Panc1 (cell line): ENCODE measurements around the gene LRRC1. TPM values are rescaled to one million over a fixed set of nuclear protein-coding genes. Genes with fewer than 3 reads are reported as not detected.

Experiments
- ATAC-seq: fragments of 200-7000 bp; cut with Tn5 transposase; 2 replicates; pipeline ENCODE4 v1.9.1; 2020; ENCODE audit warnings: mild to moderate bottlenecking, moderate library complexity
- BruUV-seq: library from RNA; stranded (reverse); fragments of 400-500 nt; replicated peaks from 2 replicates; lab custom pipeline; 2021; lab: Mats Ljungman, UMichigan
- CTCF ChIA-PET: fragments of 300-600 bp; sonication (Branson Sonifier 250); formaldehyde crosslinking; loops from one replicate; lab custom pipeline; 2022; ENCODE audit warnings: antibody characterized with exemption; lab: Charles Lee
- POLR2A ChIA-PET: fragments of 300-600 bp; sonication (Branson Sonifier 250); formaldehyde crosslinking; loops from one replicate; lab custom pipeline; 2022; ENCODE audit warnings: antibody characterized with exemption; lab: Charles Lee
- DNase-seq: peaks from one replicate; pipeline ENCODE4 v3.0.0-alpha.2; 2010; ENCODE audit warnings: low read depth, low spot score
- H3K27ac ChIP-seq: 2 replicates; pipeline ENCODE4 v1.5.1; 2011; ENCODE audit warnings: mild to moderate bottlenecking, low read length, inconsistent platforms
- H3K27me3 ChIP-seq: fragments of 200-500 bp; sonication (Bioruptor generic); 2 replicates; pipeline ENCODE4 v1.6.0; 2014; ENCODE audit warnings: low read length, inconsistent platforms; ENCODE audit not compliant: control insufficient read depth, insufficient read depth
- H3K36me3 ChIP-seq: fragments of 200-500 bp; sonication (Bioruptor generic); 2 replicates; pipeline ENCODE4 v1.5.1; 2014; ENCODE audit warnings: inconsistent platforms, mild to moderate bottlenecking, low read length, moderate library complexity; ENCODE audit not compliant: control insufficient read depth, insufficient read depth
- H3K4me1 ChIP-seq: 2 replicates; pipeline ENCODE4 v1.5.1; 2011; ENCODE audit warnings: inconsistent platforms, mild to moderate bottlenecking, low read length, moderate library complexity; ENCODE audit not compliant: control insufficient read depth, insufficient read depth
- H3K4me3 ChIP-seq, 2 experiments: 2 replicates each; pipeline ENCODE4 v1.5.1; 2011 to 2012; ENCODE audit warnings: low read depth in 2 of 2, low read length in 2 of 2, mild to moderate bottlenecking in 2 of 2, inconsistent platforms in 1 of 2, moderate library complexity in 1 of 2
- H3K9me3 ChIP-seq: fragments of 200-500 bp; sonication (Bioruptor generic); 2 replicates; pipeline ENCODE4 v1.5.1; 2014; ENCODE audit warnings: low read depth, mild to moderate bottlenecking, inconsistent platforms, low read length, moderate library complexity; ENCODE audit not compliant: control insufficient read depth, insufficient read depth
- POLR2AphosphoS5 ChIP-seq: IDR thresholded peaks from 2 replicates; pipeline ENCODE4 v1.6.1; 2012; ENCODE audit warnings: mild to moderate bottlenecking, low read depth, low read length, moderate library complexity
- SIN3A ChIP-seq: IDR thresholded peaks from 2 replicates; pipeline ENCODE4 v1.6.1; 2012; ENCODE audit warnings: low read depth, mild to moderate bottlenecking, low read length, moderate library complexity, borderline replicate concordance; ENCODE audit not compliant: insufficient read depth
- TCF7L2 ChIP-seq: IDR thresholded peaks from 2 replicates; pipeline ENCODE4 v1.6.1; 2011; ENCODE audit warnings: mild to moderate bottlenecking, low read depth, low read length, inconsistent platforms
- in situ Hi-C: cut with HindIII; loops from 2 replicates; pipeline ENCODE4 v1.10.0; 2016; ENCODE audit warnings: low sequenced_read_pairs, low pct_unique_long_range_greater_than_20kb
- intact Hi-C: fragments of 100-400 bp; cut with micrococcal nuclease; formaldehyde crosslinking; loops from one replicate; pipeline ENCODE4 v1.10.0; 2022; ENCODE audit not compliant: unreplicated experiment
- total RNA-seq: library from RNA; stranded (reverse); gene quantifications from one replicate; pipeline ENCODE4 v1.2.1, GENCODE V29; 2021; ENCODE audit not compliant: unreplicated experiment
- TF ChIP-seq, protein P1 (sequence below), 2 experiments: IDR thresholded peaks; 2 replicates each; pipeline ENCODE4 v1.6.1; 2011 to 2012; ENCODE audit warnings: low read depth in 2 of 2, control low read depth in 1 of 2, low read length in 1 of 2, mild to moderate bottlenecking in 1 of 2, moderate library complexity in 1 of 2; ENCODE audit not compliant: insufficient read depth in 1 of 2
- TF ChIP-seq, protein P2 (sequence below): fragments of 450-650 bp; IDR thresholded peaks from 2 replicates; pipeline ENCODE4 v1.5.1; 2017; ENCODE audit warnings: mild to moderate bottlenecking

LRRC1 gene
- total RNA-seq, 1 experiment from 2014 or later, result 13.8 TPM

DNA sequence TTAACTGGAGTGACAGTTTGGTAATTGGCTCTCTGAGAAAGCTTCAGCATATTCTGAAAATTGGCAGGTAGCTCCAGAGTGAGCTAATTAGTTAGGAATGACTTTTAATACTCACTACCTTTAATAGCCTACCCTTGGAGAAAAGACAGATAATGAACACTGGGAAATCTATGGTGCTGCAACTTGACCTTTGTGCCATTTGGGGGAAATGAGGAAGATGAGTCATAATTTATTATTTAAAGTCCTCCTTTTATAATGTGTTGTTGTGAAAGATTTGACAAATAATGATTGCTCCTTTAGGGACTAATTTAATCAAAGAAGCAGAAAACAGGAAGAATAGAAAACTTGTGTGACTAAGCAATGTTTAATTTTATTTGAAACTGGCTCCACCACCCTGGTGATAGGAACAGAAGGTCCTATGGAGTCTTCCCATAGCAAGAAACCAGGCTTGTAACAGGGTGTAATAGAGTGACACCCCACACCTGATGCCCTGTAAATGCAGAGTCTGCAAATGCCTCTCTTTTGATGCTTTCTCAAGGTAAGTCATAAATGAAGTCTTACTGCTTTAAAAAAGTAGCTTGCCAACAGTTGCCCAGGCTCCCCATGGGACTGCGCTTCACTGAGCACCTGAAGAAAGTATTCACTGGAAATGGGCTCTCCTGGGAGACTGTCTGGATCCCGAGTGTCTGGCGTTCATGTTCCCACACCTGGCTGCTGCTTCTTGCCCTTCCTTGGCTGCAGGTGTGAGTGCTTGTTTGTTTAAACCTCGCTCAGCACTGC is 134.4 kb downstream of the LRRC1 start:
- in situ Hi-C loops, result no loop called here
- Histone ChIP-seq H3K4me1 (no peaks in the 10 kb centered on the region), H3K4me3 (no peak overlapping the region), H3K27me3 (no peaks in the 10 kb centered on the region), H3K36me3 (no peaks in the 10 kb centered on the region), H3K27ac (no peak overlapping the region), H3K9me3 (no peaks in the 10 kb centered on the region)
- no peak for TF ChIP-seq POLR2AphosphoS5
- no peak for TF ChIP-seq SIN3A
- no peak for TF ChIP-seq TCF7L2
- TF ChIP-seq, protein P1, sequence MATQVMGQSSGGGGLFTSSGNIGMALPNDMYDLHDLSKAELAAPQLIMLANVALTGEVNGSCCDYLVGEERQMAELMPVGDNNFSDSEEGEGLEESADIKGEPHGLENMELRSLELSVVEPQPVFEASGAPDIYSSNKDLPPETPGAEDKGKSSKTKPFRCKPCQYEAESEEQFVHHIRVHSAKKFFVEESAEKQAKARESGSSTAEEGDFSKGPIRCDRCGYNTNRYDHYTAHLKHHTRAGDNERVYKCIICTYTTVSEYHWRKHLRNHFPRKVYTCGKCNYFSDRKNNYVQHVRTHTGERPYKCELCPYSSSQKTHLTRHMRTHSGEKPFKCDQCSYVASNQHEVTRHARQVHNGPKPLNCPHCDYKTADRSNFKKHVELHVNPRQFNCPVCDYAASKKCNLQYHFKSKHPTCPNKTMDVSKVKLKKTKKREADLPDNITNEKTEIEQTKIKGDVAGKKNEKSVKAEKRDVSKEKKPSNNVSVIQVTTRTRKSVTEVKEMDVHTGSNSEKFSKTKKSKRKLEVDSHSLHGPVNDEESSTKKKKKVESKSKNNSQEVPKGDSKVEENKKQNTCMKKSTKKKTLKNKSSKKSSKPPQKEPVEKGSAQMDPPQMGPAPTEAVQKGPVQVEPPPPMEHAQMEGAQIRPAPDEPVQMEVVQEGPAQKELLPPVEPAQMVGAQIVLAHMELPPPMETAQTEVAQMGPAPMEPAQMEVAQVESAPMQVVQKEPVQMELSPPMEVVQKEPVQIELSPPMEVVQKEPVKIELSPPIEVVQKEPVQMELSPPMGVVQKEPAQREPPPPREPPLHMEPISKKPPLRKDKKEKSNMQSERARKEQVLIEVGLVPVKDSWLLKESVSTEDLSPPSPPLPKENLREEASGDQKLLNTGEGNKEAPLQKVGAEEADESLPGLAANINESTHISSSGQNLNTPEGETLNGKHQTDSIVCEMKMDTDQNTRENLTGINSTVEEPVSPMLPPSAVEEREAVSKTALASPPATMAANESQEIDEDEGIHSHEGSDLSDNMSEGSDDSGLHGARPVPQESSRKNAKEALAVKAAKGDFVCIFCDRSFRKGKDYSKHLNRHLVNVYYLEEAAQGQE (IDR thresholded peaks at IDR 0.05; ENCODE audit: insufficient read depth in 1 of 2, low read depth in 2 of 2, low read length in 1 of 2), result no peak
- TF ChIP-seq, protein P2, sequence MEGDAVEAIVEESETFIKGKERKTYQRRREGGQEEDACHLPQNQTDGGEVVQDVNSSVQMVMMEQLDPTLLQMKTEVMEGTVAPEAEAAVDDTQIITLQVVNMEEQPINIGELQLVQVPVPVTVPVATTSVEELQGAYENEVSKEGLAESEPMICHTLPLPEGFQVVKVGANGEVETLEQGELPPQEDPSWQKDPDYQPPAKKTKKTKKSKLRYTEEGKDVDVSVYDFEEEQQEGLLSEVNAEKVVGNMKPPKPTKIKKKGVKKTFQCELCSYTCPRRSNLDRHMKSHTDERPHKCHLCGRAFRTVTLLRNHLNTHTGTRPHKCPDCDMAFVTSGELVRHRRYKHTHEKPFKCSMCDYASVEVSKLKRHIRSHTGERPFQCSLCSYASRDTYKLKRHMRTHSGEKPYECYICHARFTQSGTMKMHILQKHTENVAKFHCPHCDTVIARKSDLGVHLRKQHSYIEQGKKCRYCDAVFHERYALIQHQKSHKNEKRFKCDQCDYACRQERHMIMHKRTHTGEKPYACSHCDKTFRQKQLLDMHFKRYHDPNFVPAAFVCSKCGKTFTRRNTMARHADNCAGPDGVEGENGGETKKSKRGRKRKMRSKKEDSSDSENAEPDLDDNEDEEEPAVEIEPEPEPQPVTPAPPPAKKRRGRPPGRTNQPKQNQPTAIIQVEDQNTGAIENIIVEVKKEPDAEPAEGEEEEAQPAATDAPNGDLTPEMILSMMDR, result no peak
- ChIA-PET POLR2A (interaction anchor here (0.6 kb wide), 1 partner anchor 20 kb away, joined by 7 read pairs; no protein-coding TSS in a partner anchor), CTCF (no interaction called here)
- intact Hi-C loops, result no loop called here
- ATAC-seq, result no peak
- BruUV-seq, result no TSS peak
- DNase-seq, result no peak

DNA sequence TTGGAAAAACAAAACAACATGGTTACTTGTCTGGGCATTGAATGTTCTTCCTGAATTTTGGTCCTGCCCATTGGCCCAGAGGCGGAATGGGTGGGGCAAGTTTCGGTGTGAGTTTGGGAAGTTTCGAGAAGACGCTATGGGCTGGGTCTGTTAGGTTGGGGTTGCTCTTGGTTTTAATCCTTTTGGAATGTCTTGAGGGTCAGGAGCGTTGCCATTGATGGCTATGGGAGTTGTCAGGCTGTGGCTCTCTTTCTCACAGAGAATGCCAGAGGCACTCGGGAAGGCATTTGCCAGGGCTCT is 135.0 kb downstream of the LRRC1 start:
- Histone ChIP-seq H3K4me3 (no peak overlapping the region), H3K4me1 (no peaks in the 10 kb centered on the region), H3K27ac (no peak overlapping the region), H3K9me3 (no peaks in the 10 kb centered on the region), H3K36me3 (no peaks in the 10 kb centered on the region), H3K27me3 (no peaks in the 10 kb centered on the region)
- ChIA-PET CTCF (no interaction called here), POLR2A (no interaction called here)
- in situ Hi-C loops (no loop called here), intact Hi-C loops (no loop called here)
- ATAC-seq, result no peak
- no TSS peak for BruUV-seq
- DNase-seq, result no peak
- TF ChIP-seq, protein P2, result no peak
- TF ChIP-seq, protein P1 (IDR thresholded peaks at IDR 0.05; ENCODE audit: insufficient read depth in 1 of 2, low read depth in 2 of 2, low read length in 1 of 2), result no peak
